ENCODE measurements around the gene ZC3H12C.
"Not testable (repeated sequence)": the region's sequence is repeated elsewhere in the genome, so short reads cannot be mapped to it uniquely, and the experiment has no call there.

Gene ZC3H12C

GRCh38 chr11:110068001-110068400 lies 25.2 kb upstream of the ZC3H12C start:
- H3K9ac ChIP-seq (ENCODE audit: low read length); H3K4me1 ChIP-seq (ENCODE audit: control insufficient read depth, insufficient read depth, low read length); H3K36me3 ChIP-seq (ENCODE audit: control insufficient read depth, insufficient read depth, low read length); H3K4me3 ChIP-seq (ENCODE audit: low read length); H3K27ac ChIP-seq (ENCODE audit: low read depth, low read length); H3K27me3 ChIP-seq (ENCODE audit: control insufficient read depth, insufficient read depth, low read length): not testable (repeated sequence)

GRCh38 chr11:110069158-110069737 lies 23.9 kb upstream of the ZC3H12C start:
- no peak overlapping the region for H3K27ac ChIP-seq (ENCODE audit: low read depth, low read length)
- H3K36me3 ChIP-seq (ENCODE audit: control insufficient read depth, insufficient read depth, low read length): no peaks in the 10 kb centered on the region
- H3K27me3 ChIP-seq (ENCODE audit: control insufficient read depth, insufficient read depth, low read length): no peaks in the 10 kb centered on the region
- no peak overlapping the region for H3K9ac ChIP-seq (ENCODE audit: low read length)
- no peaks in the 10 kb centered on the region for H3K4me1 ChIP-seq (ENCODE audit: control insufficient read depth, insufficient read depth, low read length)
- H3K4me3 ChIP-seq (ENCODE audit: low read length): no peak overlapping the region

- H3K27me3 ChIP-seq (ENCODE audit: control insufficient read depth, insufficient read depth, low read length): no peaks in the 10 kb centered on the region
- H3K36me3 ChIP-seq (ENCODE audit: control insufficient read depth, insufficient read depth, low read length): no peaks in the 10 kb centered on the region
- H3K4me1 ChIP-seq (ENCODE audit: control insufficient read depth, insufficient read depth, low read length): no peaks in the 10 kb centered on the region
- no peak overlapping the region for H3K9ac ChIP-seq (ENCODE audit: low read length)
- H3K27ac ChIP-seq (ENCODE audit: low read depth, low read length): no peak overlapping the region
- H3K4me3 ChIP-seq (ENCODE audit: low read length): no peak overlapping the region
Measured at GRCh38 chr11:110070176-110070575, 23.0 kb upstream of the ZC3H12C start.

- no peak overlapping the region for H3K27ac ChIP-seq (ENCODE audit: low read depth, low read length)
- no peak overlapping the region for H3K4me3 ChIP-seq (ENCODE audit: low read length)
- no peaks in the 10 kb centered on the region for H3K27me3 ChIP-seq (ENCODE audit: control insufficient read depth, insufficient read depth, low read length)
- H3K9ac ChIP-seq (ENCODE audit: low read length): no peak overlapping the region
- H3K36me3 ChIP-seq (ENCODE audit: control insufficient read depth, insufficient read depth, low read length): no peaks in the 10 kb centered on the region
- H3K4me1 ChIP-seq (ENCODE audit: control insufficient read depth, insufficient read depth, low read length): no peaks in the 10 kb centered on the region
Measured at GRCh38 chr11:110071197-110071596, 22.0 kb upstream of the ZC3H12C start.

- Histone ChIP-seq H3K27ac (ENCODE audit: low read depth, low read length) (no peak overlapping the region), H3K4me1 (ENCODE audit: control insufficient read depth, insufficient read depth, low read length) (no peaks in the 10 kb centered on the region), H3K9ac (ENCODE audit: low read length) (no peak overlapping the region), H3K4me3 (ENCODE audit: low read length) (no peak overlapping the region), H3K36me3 (ENCODE audit: control insufficient read depth, insufficient read depth, low read length) (no peaks in the 10 kb centered on the region), H3K27me3 (ENCODE audit: control insufficient read depth, insufficient read depth, low read length) (no peaks in the 10 kb centered on the region)
Measured at GRCh38 chr11:110072930-110073329, 20.3 kb upstream of the ZC3H12C start.

GRCh38 chr11:110074499-110074898 lies 18.7 kb upstream of the ZC3H12C start:
- H3K36me3 ChIP-seq (ENCODE audit: control insufficient read depth, insufficient read depth, low read length): no peaks in the 10 kb centered on the region
- H3K4me1 ChIP-seq (ENCODE audit: control insufficient read depth, insufficient read depth, low read length): no peaks in the 10 kb centered on the region
- H3K27ac ChIP-seq (ENCODE audit: low read depth, low read length): no peak overlapping the region
- no peak overlapping the region for H3K4me3 ChIP-seq (ENCODE audit: low read length)
- no peak overlapping the region for H3K9ac ChIP-seq (ENCODE audit: low read length)
- no peaks in the 10 kb centered on the region for H3K27me3 ChIP-seq (ENCODE audit: control insufficient read depth, insufficient read depth, low read length)

GRCh38 chr11:110075105-110075846 lies 17.9 kb upstream of the ZC3H12C start:
- Histone ChIP-seq H3K4me3 (ENCODE audit: low read length) (no peak overlapping the region), H3K4me1 (ENCODE audit: control insufficient read depth, insufficient read depth, low read length) (no peaks in the 10 kb centered on the region), H3K9ac (ENCODE audit: low read length) (no peak overlapping the region), H3K27ac (ENCODE audit: low read depth, low read length) (no peak overlapping the region), H3K27me3 (ENCODE audit: control insufficient read depth, insufficient read depth, low read length) (no peaks in the 10 kb centered on the region), H3K36me3 (ENCODE audit: control insufficient read depth, insufficient read depth, low read length) (no peaks in the 10 kb centered on the region)

GRCh38 chr11:110075847-110076208 lies 17.4 kb upstream of the ZC3H12C start:
- Histone ChIP-seq H3K27ac (ENCODE audit: low read depth, low read length) (no peak overlapping the region), H3K27me3 (ENCODE audit: control insufficient read depth, insufficient read depth, low read length) (no peaks in the 10 kb centered on the region), H3K9ac (ENCODE audit: low read length) (no peak overlapping the region), H3K36me3 (ENCODE audit: control insufficient read depth, insufficient read depth, low read length) (no peaks in the 10 kb centered on the region), H3K4me3 (ENCODE audit: low read length) (no peak overlapping the region), H3K4me1 (ENCODE audit: control insufficient read depth, insufficient read depth, low read length) (no peaks in the 10 kb centered on the region)

- Histone ChIP-seq H3K36me3 (ENCODE audit: control insufficient read depth, insufficient read depth, low read length) (no peaks in the 10 kb centered on the region), H3K4me1 (ENCODE audit: control insufficient read depth, insufficient read depth, low read length) (no peaks in the 10 kb centered on the region), H3K27ac (ENCODE audit: low read depth, low read length) (no peak overlapping the region), H3K9ac (ENCODE audit: low read length) (no peak overlapping the region), H3K4me3 (ENCODE audit: low read length) (no peak overlapping the region), H3K27me3 (ENCODE audit: control insufficient read depth, insufficient read depth, low read length) (no peaks in the 10 kb centered on the region)
Measured at GRCh38 chr11:110076371-110076965, 16.7 kb upstream of the ZC3H12C start.

GRCh38 chr11:110077346-110077745 lies 15.8 kb upstream of the ZC3H12C start:
- Histone ChIP-seq H3K36me3 (ENCODE audit: control insufficient read depth, insufficient read depth, low read length) (no peaks in the 10 kb centered on the region), H3K27ac (ENCODE audit: low read depth, low read length) (no peak overlapping the region), H3K9ac (ENCODE audit: low read length) (no peak overlapping the region), H3K4me1 (ENCODE audit: control insufficient read depth, insufficient read depth, low read length) (no peaks in the 10 kb centered on the region), H3K4me3 (ENCODE audit: low read length) (no peak overlapping the region), H3K27me3 (ENCODE audit: control insufficient read depth, insufficient read depth, low read length) (no peaks in the 10 kb centered on the region)

- Histone ChIP-seq H3K4me1 (ENCODE audit: control insufficient read depth, insufficient read depth, low read length) (no peaks in the 10 kb centered on the region), H3K27ac (ENCODE audit: low read depth, low read length) (no peak overlapping the region), H3K9ac (ENCODE audit: low read length) (no peak overlapping the region), H3K4me3 (ENCODE audit: low read length) (no peak overlapping the region), H3K36me3 (ENCODE audit: control insufficient read depth, insufficient read depth, low read length) (no peaks in the 10 kb centered on the region), H3K27me3 (ENCODE audit: control insufficient read depth, insufficient read depth, low read length) (no peaks in the 10 kb centered on the region)
Measured at GRCh38 chr11:110077831-110078325, 15.3 kb upstream of the ZC3H12C start.

- Histone ChIP-seq H3K9ac (ENCODE audit: low read length) (no peak overlapping the region), H3K4me3 (ENCODE audit: low read length) (no peak overlapping the region), H3K27ac (ENCODE audit: low read depth, low read length) (no peak overlapping the region), H3K4me1 (ENCODE audit: control insufficient read depth, insufficient read depth, low read length) (no peaks in the 10 kb centered on the region), H3K36me3 (ENCODE audit: control insufficient read depth, insufficient read depth, low read length) (no peaks in the 10 kb centered on the region), H3K27me3 (ENCODE audit: control insufficient read depth, insufficient read depth, low read length) (no peaks in the 10 kb centered on the region)
Measured at GRCh38 chr11:110078923-110079544, 14.2 kb upstream of the ZC3H12C start.

Measured in rectal smooth muscle tissue (tissue), 1 donor.